Measurements from ENCODE around the gene LAMB3. TPM values are rescaled to one million over a fixed set of nuclear protein-coding genes. Genes with fewer than 3 reads are reported as not detected.

The LAMB3 gene
- total and polyA plus RNA-seq, 7 experiments from 2014 or later: 0.11 to 5.7 (median 0.62) TPM

- Mint-ChIP-seq H3K27me3 (peaks cover 5 to 49% (median 17%) of the 10 kb centered on the region in 5 donors), H3K9me3 (no peaks in the 10 kb centered on the region), H3K27ac (no peak overlapping the region), H3K4me3 (no peak overlapping the region), H3K4me1 (peaks cover 0 to 4% (median 0%) of the 10 kb centered on the region in 7 donors), H3K36me3 (no peaks in the 10 kb centered on the region)
- POLR2A ChIA-PET: no interaction called here
- ATAC-seq: no peak
- Histone ChIP-seq H3K4me3 (ENCODE audit: low read length) (no peak overlapping the region), H3K27ac (ENCODE audit: low read depth, low read length) (no peak overlapping the region), H3K36me3 (ENCODE audit: control insufficient read depth in 2 of 3, insufficient read depth in 3 of 3, low read length in 3 of 3) (no peaks in the 10 kb centered on the region), H3K27me3 (ENCODE audit: control insufficient read depth in 2 of 2, insufficient read depth in 2 of 2, low read length in 2 of 2) (no peaks in the 10 kb centered on the region), H3K9me3 (ENCODE audit: control insufficient read depth in 2 of 3, low read length in 3 of 3) (no peaks in the 10 kb centered on the region), H3K4me1 (ENCODE audit: control insufficient read depth in 2 of 2, insufficient read depth in 2 of 2, low read length in 2 of 2) (no peaks in the 10 kb centered on the region)
- CTCF ChIA-PET: interaction anchor here (0.8 to 0.9 kb wide), 2 partner anchors 97 to 146 kb away, joined by 3 to 4 read pairs; no protein-coding TSS in a partner anchor
- intact Hi-C loops (cut with micrococcal nuclease): no loop called here
- no peak for DNase-seq
Measured at GRCh38 chr1:209600541-209600940, 51.7 kb downstream of the LAMB3 start.

GRCh38 chr1:209598227-209598626 is 54.0 kb downstream of the LAMB3 start:
- H3K36me3 Mint-ChIP-seq: no peaks in the 10 kb centered on the region
- H3K4me3 ChIP-seq (ENCODE audit: low read length): no peak overlapping the region
- H3K27ac ChIP-seq (ENCODE audit: low read depth, low read length): no peak overlapping the region
- CTCF ChIA-PET: interaction anchor here (1.0 to 2.4 kb wide), 2 partner anchors 93 to 225 kb away, joined by 3 to 11 read pairs; no protein-coding TSS in a partner anchor
- peaks cover 0 to 2% (median 0%) of the 10 kb centered on the region in 7 donors for H3K4me1 Mint-ChIP-seq
- H3K4me1 ChIP-seq (ENCODE audit: control insufficient read depth in 2 of 2, insufficient read depth in 2 of 2, low read length in 2 of 2): no peaks in the 10 kb centered on the region
- H3K4me3 Mint-ChIP-seq: no peak overlapping the region
- POLR2A ChIA-PET: no interaction called here
- H3K27ac Mint-ChIP-seq: no peak overlapping the region
- ATAC-seq (no peak), DNase-seq (no peak)
- peaks cover 5 to 67% (median 24%) of the 10 kb centered on the region in 5 donors for H3K27me3 Mint-ChIP-seq
- no peaks in the 10 kb centered on the region for H3K9me3 Mint-ChIP-seq
- no peaks in the 10 kb centered on the region for H3K27me3 ChIP-seq (ENCODE audit: control insufficient read depth in 2 of 2, insufficient read depth in 2 of 2, low read length in 2 of 2)
- intact Hi-C loops (cut with micrococcal nuclease): no loop called here
- H3K9me3 ChIP-seq (ENCODE audit: control insufficient read depth in 2 of 3, low read length in 3 of 3): no peaks in the 10 kb centered on the region
- H3K36me3 ChIP-seq (ENCODE audit: control insufficient read depth in 2 of 3, insufficient read depth in 3 of 3, low read length in 3 of 3): no peaks in the 10 kb centered on the region

- H3K36me3 Mint-ChIP-seq: no peaks in the 10 kb centered on the region
- Histone ChIP-seq H3K27me3 (ENCODE audit: control insufficient read depth in 2 of 2, insufficient read depth in 2 of 2, low read length in 2 of 2) (no peaks in the 10 kb centered on the region), H3K9me3 (ENCODE audit: control insufficient read depth in 2 of 3, low read length in 3 of 3) (no peaks in the 10 kb centered on the region), H3K36me3 (ENCODE audit: control insufficient read depth in 2 of 3, insufficient read depth in 3 of 3, low read length in 3 of 3) (no peaks in the 10 kb centered on the region), H3K4me1 (ENCODE audit: control insufficient read depth in 2 of 2, insufficient read depth in 2 of 2, low read length in 2 of 2) (no peaks in the 10 kb centered on the region), H3K27ac (ENCODE audit: low read depth, low read length) (no peak overlapping the region), H3K4me3 (ENCODE audit: low read length) (no peak overlapping the region)
- intact Hi-C loops (cut with micrococcal nuclease): no loop called here
- no peaks in the 10 kb centered on the region for H3K9me3 Mint-ChIP-seq
- ChIA-PET POLR2A (no interaction called here), CTCF (interaction anchor here (1.0 to 2.4 kb wide), 2 partner anchors 93 to 226 kb away, joined by 3 to 11 read pairs; no protein-coding TSS in a partner anchor)
- H3K27me3 Mint-ChIP-seq: peaks cover 7 to 69% (median 24%) of the 10 kb centered on the region in 5 donors
- H3K4me1 Mint-ChIP-seq: peaks cover 0 to 4% (median 0%) of the 10 kb centered on the region in 7 donors
- DNase-seq (no peak), ATAC-seq (no peak)
- H3K4me3 Mint-ChIP-seq: no peak overlapping the region
- no peak overlapping the region for H3K27ac Mint-ChIP-seq
Measured at GRCh38 chr1:209597499-209597898, 54.7 kb downstream of the LAMB3 start.

GRCh38 chr1:209595599-209596285 is 56.5 kb downstream of the LAMB3 start:
- CTCF ChIA-PET: interaction anchor here (0.6 to 2.4 kb wide), 2 partner anchors 26 to 95 kb away, joined by 3 to 11 read pairs; no protein-coding TSS in a partner anchor
- Histone ChIP-seq H3K4me3 (ENCODE audit: low read length) (no peak overlapping the region), H3K4me1 (ENCODE audit: control insufficient read depth in 2 of 2, insufficient read depth in 2 of 2, low read length in 2 of 2) (no peaks in the 10 kb centered on the region), H3K27me3 (ENCODE audit: control insufficient read depth in 2 of 2, insufficient read depth in 2 of 2, low read length in 2 of 2) (no peaks in the 10 kb centered on the region), H3K27ac (ENCODE audit: low read depth, low read length) (no peak overlapping the region), H3K36me3 (ENCODE audit: control insufficient read depth in 2 of 3, insufficient read depth in 3 of 3, low read length in 3 of 3) (no peaks in the 10 kb centered on the region), H3K9me3 (ENCODE audit: control insufficient read depth in 2 of 3, low read length in 3 of 3) (no peaks in the 10 kb centered on the region)
- H3K9me3 Mint-ChIP-seq: no peaks in the 10 kb centered on the region
- peaks cover 0 to 4% (median 0%) of the 10 kb centered on the region in 7 donors for H3K4me1 Mint-ChIP-seq
- peaks cover 9 to 73% (median 21%) of the 10 kb centered on the region in 5 donors for H3K27me3 Mint-ChIP-seq
- ATAC-seq (no peak), DNase-seq (no peak)
- POLR2A ChIA-PET: no interaction called here
- no peaks in the 10 kb centered on the region for H3K36me3 Mint-ChIP-seq
- peak overlapping the region in 1 of 9 donors; percentile 6 for H3K27ac Mint-ChIP-seq
- intact Hi-C loops (cut with micrococcal nuclease): no loop called here
- no peak overlapping the region for H3K4me3 Mint-ChIP-seq

- H3K9me3 Mint-ChIP-seq: no peaks in the 10 kb centered on the region
- no peaks in the 10 kb centered on the region for H3K36me3 ChIP-seq (ENCODE audit: control insufficient read depth in 2 of 3, insufficient read depth in 3 of 3, low read length in 3 of 3)
- H3K4me3 Mint-ChIP-seq: no peak overlapping the region
- intact Hi-C loops (cut with micrococcal nuclease): no loop called here
- ATAC-seq (no peak), DNase-seq (no peak)
- no peaks in the 10 kb centered on the region for H3K36me3 Mint-ChIP-seq
- H3K9me3 ChIP-seq (ENCODE audit: control insufficient read depth in 2 of 3, low read length in 3 of 3): no peaks in the 10 kb centered on the region
- ChIA-PET CTCF (interaction anchor here (0.6 kb wide), 1 partner anchor 26 kb away, joined by 3 read pairs; no protein-coding TSS in a partner anchor), POLR2A (no interaction called here)
- H3K27me3 ChIP-seq (ENCODE audit: control insufficient read depth in 2 of 2, insufficient read depth in 2 of 2, low read length in 2 of 2): no peaks in the 10 kb centered on the region
- H3K27me3 Mint-ChIP-seq: peaks cover 9 to 71% (median 16%) of the 10 kb centered on the region in 5 donors
- H3K27ac ChIP-seq (ENCODE audit: low read depth, low read length): no peak overlapping the region
- no peak overlapping the region for H3K4me3 ChIP-seq (ENCODE audit: low read length)
- peaks cover 0 to 4% (median 0%) of the 10 kb centered on the region in 7 donors for H3K4me1 Mint-ChIP-seq
- peak overlapping the region in 1 of 9 donors; percentile 57 for H3K27ac Mint-ChIP-seq
- H3K4me1 ChIP-seq (ENCODE audit: control insufficient read depth in 2 of 2, insufficient read depth in 2 of 2, low read length in 2 of 2): no peaks in the 10 kb centered on the region
Measured at GRCh38 chr1:209595028-209595427, 57.2 kb downstream of the LAMB3 start.

- no peak for DNase-seq
- intact Hi-C loops (cut with micrococcal nuclease): no loop called here
- no peak overlapping the region for H3K4me3 ChIP-seq (ENCODE audit: low read length)
- H3K9me3 ChIP-seq (ENCODE audit: control insufficient read depth in 2 of 3, low read length in 3 of 3): no peaks in the 10 kb centered on the region
- Mint-ChIP-seq H3K27me3 (peaks cover 9 to 68% (median 15%) of the 10 kb centered on the region in 5 donors), H3K36me3 (no peaks in the 10 kb centered on the region), H3K4me1 (peaks cover 0 to 4% (median 0%) of the 10 kb centered on the region in 7 donors), H3K9me3 (no peaks in the 10 kb centered on the region), H3K27ac (no peak overlapping the region), H3K4me3 (no peak overlapping the region)
- no peak for ATAC-seq
- ChIA-PET POLR2A (no interaction called here), CTCF (interaction anchor here (0.9 kb wide), 1 partner anchor 97 kb away, joined by 3 read pairs; no protein-coding TSS in a partner anchor)
- no peaks in the 10 kb centered on the region for H3K36me3 ChIP-seq (ENCODE audit: control insufficient read depth in 2 of 3, insufficient read depth in 3 of 3, low read length in 3 of 3)
- H3K27me3 ChIP-seq (ENCODE audit: control insufficient read depth in 2 of 2, insufficient read depth in 2 of 2, low read length in 2 of 2): no peaks in the 10 kb centered on the region
- H3K4me1 ChIP-seq (ENCODE audit: control insufficient read depth in 2 of 2, insufficient read depth in 2 of 2, low read length in 2 of 2): no peaks in the 10 kb centered on the region
- no peak overlapping the region for H3K27ac ChIP-seq (ENCODE audit: low read depth, low read length)
Measured at GRCh38 chr1:209594440-209594839, 57.8 kb downstream of the LAMB3 start.

Data from naive thymus-derived CD4-positive, alpha-beta T cell (primary cell).